Fibroblast of pulmonary artery (primary cell): ENCODE data around the gene PACSIN1.

ENCODE experiments used
- DNase-seq: peaks from one replicate; pipeline ENCODE4 v3.0.0-alpha.2; 2010; ENCODE audit warnings: low read depth
- H3K4me3 ChIP-seq: replicated peaks from 2 replicates; pipeline ENCODE4 v1.5.1; 2011; ENCODE audit warnings: low read depth, mild to moderate bottlenecking, control low read depth, low read length, moderate library complexity
- TF ChIP-seq, protein P1 (sequence below): IDR thresholded peaks from 2 replicates; pipeline ENCODE4 v1.5.1; 2011; ENCODE audit warnings: mild to moderate bottlenecking, control low read depth, low read length, inconsistent platforms; ENCODE audit errors: missing control alignments

PACSIN1 gene

DNA sequence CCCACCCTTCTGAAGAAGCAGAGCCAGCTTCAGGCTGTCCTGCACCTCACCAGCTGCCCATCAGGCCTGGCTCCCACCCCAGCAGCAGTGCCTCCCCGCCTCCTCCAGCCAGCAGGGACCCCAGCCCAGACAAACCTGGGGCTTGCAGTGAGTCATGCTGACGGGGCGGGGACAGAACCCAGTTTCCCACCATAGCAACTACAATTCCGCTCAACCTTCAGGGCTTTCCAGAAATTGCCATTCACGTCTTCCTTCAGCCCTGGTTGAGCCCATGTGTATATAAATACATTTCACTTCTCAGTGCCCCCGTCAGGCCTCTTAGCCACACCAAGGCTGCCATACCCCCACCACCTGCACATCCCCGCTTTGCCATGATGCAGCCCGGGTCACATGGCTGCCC lies 85.8 kb downstream of the PACSIN1 start:
- TF ChIP-seq, protein P1, sequence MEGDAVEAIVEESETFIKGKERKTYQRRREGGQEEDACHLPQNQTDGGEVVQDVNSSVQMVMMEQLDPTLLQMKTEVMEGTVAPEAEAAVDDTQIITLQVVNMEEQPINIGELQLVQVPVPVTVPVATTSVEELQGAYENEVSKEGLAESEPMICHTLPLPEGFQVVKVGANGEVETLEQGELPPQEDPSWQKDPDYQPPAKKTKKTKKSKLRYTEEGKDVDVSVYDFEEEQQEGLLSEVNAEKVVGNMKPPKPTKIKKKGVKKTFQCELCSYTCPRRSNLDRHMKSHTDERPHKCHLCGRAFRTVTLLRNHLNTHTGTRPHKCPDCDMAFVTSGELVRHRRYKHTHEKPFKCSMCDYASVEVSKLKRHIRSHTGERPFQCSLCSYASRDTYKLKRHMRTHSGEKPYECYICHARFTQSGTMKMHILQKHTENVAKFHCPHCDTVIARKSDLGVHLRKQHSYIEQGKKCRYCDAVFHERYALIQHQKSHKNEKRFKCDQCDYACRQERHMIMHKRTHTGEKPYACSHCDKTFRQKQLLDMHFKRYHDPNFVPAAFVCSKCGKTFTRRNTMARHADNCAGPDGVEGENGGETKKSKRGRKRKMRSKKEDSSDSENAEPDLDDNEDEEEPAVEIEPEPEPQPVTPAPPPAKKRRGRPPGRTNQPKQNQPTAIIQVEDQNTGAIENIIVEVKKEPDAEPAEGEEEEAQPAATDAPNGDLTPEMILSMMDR: no peak
- no peak for DNase-seq
- H3K4me3 ChIP-seq: no peak overlapping the region

DNA sequence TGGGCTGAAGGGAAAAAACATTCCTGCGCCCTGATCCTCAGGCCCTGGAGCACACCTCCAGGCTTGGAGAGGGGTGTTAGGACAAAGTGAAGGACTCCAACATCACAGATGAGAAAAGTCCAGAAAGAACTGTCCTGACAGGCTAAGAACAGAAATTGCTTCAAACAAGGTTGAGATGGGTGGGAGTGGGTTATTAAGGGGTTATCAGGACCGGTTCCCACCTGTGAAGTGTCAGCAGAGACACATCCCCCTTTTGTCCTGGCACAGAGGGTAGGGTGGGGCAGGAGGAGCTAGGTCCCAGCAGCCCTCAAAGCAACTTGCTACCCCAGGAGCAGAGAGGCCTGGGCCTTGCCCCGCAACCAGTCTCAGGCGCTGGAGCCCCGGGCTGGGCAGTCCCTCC lies 86.7 kb downstream of the PACSIN1 start:
- H3K4me3 ChIP-seq: no peak overlapping the region

GRCh38 chr6:34553146-34553545 lies 87.3 kb downstream of the PACSIN1 start:
- TF ChIP-seq, protein P1: no peak

More for the DNA sequence above, 86.7 kb downstream of the PACSIN1 start:
- TF ChIP-seq, protein P1: no peak
- DNase-seq: no peak

GRCh38 chr6:34553750-34554149 lies 87.9 kb downstream of the PACSIN1 start:
- H3K4me3 ChIP-seq: no peak overlapping the region
- no peak for DNase-seq
- TF ChIP-seq, protein P1: no peak

More at GRCh38 chr6:34553146-34553545, 87.3 kb downstream of the PACSIN1 start:
- no peak for DNase-seq
- H3K4me3 ChIP-seq: no peak overlapping the region

DNA sequence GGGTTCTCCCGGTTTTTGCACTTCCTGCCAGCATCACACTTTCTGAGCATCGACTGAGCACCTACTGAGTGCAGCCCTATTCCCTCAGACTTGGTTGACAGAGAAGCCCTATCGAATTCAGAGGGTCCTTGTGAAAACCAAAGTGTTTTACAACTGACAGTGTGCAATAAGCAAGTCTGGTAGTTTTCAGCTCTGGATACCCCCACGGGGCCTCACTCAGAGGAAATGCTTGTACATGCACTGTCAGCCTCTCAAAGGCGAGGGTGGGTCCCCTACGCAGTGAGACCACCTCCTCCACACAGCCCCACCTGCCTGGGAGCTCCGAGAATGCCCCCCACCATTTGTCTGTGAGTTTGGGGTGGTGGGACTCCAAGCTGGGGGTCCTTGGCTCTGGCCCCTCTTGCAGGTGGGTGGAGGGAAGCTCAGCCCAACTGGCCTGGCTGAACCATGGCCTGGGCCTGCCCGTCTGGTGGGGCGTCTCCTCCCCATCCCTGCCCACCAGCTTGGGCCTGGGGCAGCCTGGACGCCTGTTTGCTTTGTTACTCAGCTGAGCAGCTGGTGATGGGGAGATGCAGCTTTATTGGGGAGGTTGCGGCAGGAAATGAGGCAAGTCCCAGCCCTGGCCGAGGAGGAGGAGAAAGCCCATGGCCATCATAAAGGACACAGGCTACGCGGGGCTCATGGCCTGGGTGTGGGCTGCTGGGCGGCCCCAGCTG lies 88.6 kb downstream of the PACSIN1 start:
- DNase-seq: no peak
- H3K4me3 ChIP-seq: no peak overlapping the region
- TF ChIP-seq, protein P1: no peak

- no peak for DNase-seq
- TF ChIP-seq, protein P1: no peak
- H3K4me3 ChIP-seq: no peak overlapping the region
Measured at GRCh38 chr6:34555007-34555322, 89.1 kb downstream of the PACSIN1 start.

- TF ChIP-seq, protein P1: no peak
- DNase-seq: no peak
- H3K4me3 ChIP-seq: no peak overlapping the region
Measured at GRCh38 chr6:34555328-34555727, 89.5 kb downstream of the PACSIN1 start.
